ENCODE measurements around the gene PRKD2.

PRKD2 gene

DNA sequence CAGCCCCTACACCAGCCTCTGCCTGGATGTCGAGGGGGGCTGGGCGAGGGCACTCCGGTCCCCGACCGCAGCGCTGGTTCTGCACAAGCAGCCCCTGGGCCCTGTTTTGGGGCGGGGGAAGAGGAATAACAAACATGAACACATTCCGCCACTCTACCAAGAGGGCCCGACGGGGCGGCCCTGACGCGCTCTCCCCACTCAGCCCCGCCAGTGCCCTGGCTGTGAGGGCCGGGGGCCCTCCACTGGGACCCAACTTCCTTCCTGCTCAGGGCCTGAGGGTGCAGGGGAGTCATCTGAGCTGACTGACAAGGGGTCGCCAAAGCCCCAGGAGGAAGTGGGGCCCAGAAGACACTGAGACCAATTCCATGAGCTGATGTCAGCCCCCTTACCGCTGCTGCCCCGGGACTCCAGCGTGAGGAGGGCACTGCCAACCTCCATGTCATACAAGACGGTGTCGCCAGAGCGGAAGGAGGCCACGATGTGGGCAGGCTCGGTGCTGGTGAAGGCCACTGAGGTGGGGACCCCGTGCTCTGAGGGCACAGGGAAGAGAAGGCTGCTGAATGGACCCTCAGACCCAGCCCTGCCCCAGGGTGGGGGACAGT, 5.6 kb upstream of the PRKD2 start:
- no peak for ATAC-seq
- no peak for DNase-seq (ENCODE audit: low spot score in 2 of 2)
- peaks cover 49% of the 10 kb centered on the region for H3K4me1 Mint-ChIP-seq
- H3K9me3 Mint-ChIP-seq: no peaks in the 10 kb centered on the region
- H3K36me3 Mint-ChIP-seq: peaks cover 83% of the 10 kb centered on the region
- peak overlapping the region; percentile 60 for H3K27ac Mint-ChIP-seq
- H3K4me3 Mint-ChIP-seq: no peak overlapping the region

- no peak overlapping the region for H3K4me3 Mint-ChIP-seq
- ATAC-seq (no peak), DNase-seq (ENCODE audit: low spot score in 2 of 2) (no peak)
- H3K9me3 Mint-ChIP-seq: no peaks in the 10 kb centered on the region
- peaks cover 50% of the 10 kb centered on the region for H3K4me1 Mint-ChIP-seq
- H3K36me3 Mint-ChIP-seq: peaks cover 80% of the 10 kb centered on the region
- peak overlapping the region; percentile 60 for H3K27ac Mint-ChIP-seq
These were observed 5.1 kb upstream of the PRKD2 start for GRCh38 chr19:46722004-46722380.

DNA sequence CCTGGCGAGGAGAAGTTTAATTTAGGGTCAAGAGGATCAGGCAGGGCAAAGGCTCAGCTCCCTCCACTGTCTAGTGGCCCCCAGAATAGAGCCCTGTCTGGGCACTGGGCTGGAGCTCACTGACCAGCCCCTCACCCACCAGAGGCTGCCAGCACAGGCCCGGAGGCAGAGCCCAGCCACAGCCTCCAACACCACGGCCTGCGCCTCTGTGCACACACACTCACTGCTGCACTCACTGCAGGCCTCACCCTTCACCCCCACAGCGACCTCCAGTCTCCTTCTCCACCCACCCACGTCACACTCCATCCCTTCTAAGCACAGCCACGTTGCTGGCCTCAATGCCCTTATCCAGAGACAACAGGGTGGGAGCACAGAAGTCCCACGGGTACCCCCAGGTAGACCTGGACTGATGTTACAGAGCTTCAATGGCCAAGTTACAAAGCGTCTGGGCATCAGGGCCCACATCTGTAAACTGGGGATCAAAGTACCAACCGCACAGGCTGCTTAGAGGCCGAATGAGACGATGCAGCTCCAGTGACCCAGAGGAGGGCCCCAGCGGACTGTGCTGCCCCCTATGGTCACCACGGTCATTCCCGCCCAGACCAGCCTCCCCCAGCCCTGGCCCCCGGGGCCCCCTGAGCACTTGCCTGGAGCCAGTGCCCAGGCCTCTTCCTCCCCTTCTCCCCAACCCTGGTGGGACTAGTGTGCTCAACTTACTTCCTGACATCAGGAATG, 4.5 kb upstream of the PRKD2 start:
- no peak overlapping the region for H3K4me3 Mint-ChIP-seq
- DNase-seq (ENCODE audit: low spot score in 2 of 2) (no peak), ATAC-seq (no peak)
- H3K36me3 Mint-ChIP-seq: peaks cover 74% of the 10 kb centered on the region
- peak overlapping the region; percentile 87 for H3K27ac Mint-ChIP-seq
- H3K9me3 Mint-ChIP-seq: no peaks in the 10 kb centered on the region
- H3K4me1 Mint-ChIP-seq: peaks cover 50% of the 10 kb centered on the region

DNA sequence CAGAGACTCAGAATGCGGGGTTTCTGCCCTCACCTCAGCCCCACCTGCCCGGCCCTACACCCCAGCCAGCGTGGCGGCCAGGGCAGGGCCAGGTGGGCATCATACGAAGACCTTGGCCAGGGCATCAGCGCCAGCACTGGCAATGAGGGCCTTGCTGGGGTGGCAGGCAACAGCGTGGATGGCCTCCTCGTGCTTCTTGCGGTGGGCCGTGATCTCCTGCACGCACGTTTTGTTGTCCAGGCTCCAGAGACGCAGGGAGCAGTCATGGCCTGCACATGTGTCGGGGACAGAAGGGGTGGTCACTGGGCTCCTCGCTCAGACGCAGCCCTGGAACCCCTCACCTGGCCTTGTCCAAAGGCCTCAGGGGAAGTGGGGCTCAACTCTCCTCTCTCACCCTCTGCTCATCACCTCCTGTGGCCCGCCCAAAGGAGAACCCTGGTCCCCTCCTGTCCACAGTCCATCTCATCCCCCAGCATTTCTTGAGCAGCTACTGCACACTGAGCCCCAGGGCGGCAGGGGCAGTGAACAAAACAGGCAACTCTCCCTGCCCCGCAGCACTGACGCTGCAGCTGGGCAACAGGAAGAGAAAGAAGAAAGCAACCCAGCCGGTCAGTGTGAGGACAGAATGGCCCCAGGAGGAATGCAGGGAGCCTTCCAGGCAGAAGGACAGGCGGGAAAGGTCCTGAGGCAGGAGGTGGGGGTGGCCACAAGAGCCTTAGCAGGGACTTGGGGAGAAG, 3.8 kb upstream of the PRKD2 start:
- peaks cover 55% of the 10 kb centered on the region for H3K4me1 Mint-ChIP-seq
- H3K36me3 Mint-ChIP-seq: peaks cover 69% of the 10 kb centered on the region
- ATAC-seq (no peak), DNase-seq (ENCODE audit: low spot score in 2 of 2) (no peak)
- no peaks in the 10 kb centered on the region for H3K9me3 Mint-ChIP-seq
- no peak overlapping the region for H3K4me3 Mint-ChIP-seq
- H3K27ac Mint-ChIP-seq: peak overlapping the region; percentile 87

DNA sequence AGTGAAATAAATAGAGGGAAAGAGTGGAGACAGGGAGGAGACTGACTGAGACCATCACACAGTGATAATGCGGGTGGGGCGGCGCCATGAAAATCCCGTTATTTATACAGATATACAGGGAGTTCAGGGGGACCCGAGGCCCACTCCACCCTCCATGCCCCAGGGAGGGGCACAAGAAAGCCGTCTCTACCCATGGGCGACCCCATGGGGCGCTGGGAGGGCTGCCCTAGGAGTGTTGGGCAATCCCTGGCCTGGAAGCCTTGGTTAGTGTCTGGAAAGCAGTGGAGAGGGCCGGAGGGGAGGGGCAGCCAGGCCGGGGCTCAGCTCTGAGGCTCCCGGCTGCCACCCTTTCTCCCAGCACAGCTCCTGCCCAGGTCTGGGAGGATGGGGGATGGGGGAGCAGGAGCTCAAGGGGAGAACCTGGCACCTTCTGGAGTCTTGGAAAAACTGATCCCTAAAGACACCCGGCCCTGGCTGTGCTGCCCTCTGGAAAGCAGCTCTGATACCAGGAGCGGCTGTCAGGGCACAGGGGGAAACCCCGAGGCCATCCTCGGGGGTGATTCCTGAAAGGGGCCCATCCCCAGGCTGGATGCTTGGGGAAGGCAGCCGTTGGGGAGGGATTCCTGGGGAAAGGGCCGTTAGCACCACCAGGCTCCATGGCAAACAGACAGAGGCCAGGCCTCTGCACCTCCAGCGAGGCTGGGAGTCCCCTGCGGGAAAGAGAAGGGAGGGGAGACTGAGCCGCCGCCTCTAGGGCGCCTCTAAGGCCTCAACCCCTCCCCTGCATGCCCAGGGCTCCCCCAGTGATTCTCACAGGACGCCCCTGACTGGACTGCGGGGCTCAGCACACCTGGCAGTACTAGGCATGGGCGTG, 3.0 kb upstream of the PRKD2 start:
- H3K4me3 Mint-ChIP-seq: peak overlapping the region; percentile 96
- H3K36me3 Mint-ChIP-seq: peaks cover 66% of the 10 kb centered on the region
- H3K27ac Mint-ChIP-seq: no peak overlapping the region
- DNase-seq (ENCODE audit: low spot score in 2 of 2) (no peak), ATAC-seq (no peak)
- H3K4me1 Mint-ChIP-seq: peaks cover 61% of the 10 kb centered on the region
- H3K9me3 Mint-ChIP-seq: no peaks in the 10 kb centered on the region

GRCh38 chr19:46718934-46719622, 2.2 kb upstream of the PRKD2 start:
- H3K36me3 Mint-ChIP-seq: peaks cover 65% of the 10 kb centered on the region
- DNase-seq (ENCODE audit: low spot score in 2 of 2) (no peak), ATAC-seq (no peak)
- no peaks in the 10 kb centered on the region for H3K9me3 Mint-ChIP-seq
- peaks cover 66% of the 10 kb centered on the region for H3K4me1 Mint-ChIP-seq
- H3K4me3 Mint-ChIP-seq: peak overlapping the region; percentile 96
- peak overlapping the region; percentile 97 for H3K27ac Mint-ChIP-seq

GRCh38 chr19:46718157-46718933, 1.4 kb upstream of the PRKD2 start:
- peak overlapping the region; percentile 96 for H3K4me3 Mint-ChIP-seq
- H3K4me1 Mint-ChIP-seq: peaks cover 67% of the 10 kb centered on the region
- peak overlapping the region; percentile 97 for H3K27ac Mint-ChIP-seq
- peak; percentile 39 to 79 for DNase-seq (ENCODE audit: low spot score in 2 of 2)
- H3K9me3 Mint-ChIP-seq: no peaks in the 10 kb centered on the region
- ATAC-seq: peak; percentile 41
- H3K36me3 Mint-ChIP-seq: peaks cover 65% of the 10 kb centered on the region

DNA sequence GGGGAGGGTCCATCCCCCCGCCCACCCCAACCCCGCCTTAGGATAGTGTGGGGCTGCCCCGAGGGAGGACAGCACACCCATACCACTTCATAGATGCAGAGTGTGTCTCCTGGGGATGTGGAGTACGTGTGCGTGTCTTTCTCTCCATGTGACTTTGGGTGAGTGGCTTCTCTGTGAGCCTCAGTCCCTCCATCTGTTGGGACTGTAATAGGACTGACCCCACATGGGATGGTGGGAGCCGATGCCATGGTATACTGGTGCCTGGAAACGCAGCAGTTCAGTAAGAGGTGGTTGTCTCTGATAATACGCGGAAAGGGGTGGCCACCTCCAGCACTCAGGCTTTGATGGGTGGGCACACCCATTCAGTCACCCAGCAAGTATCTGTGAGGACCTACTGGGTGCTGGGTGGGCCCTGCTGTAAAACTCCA, 816 bp upstream of the PRKD2 start:
- Mint-ChIP-seq H3K36me3 (peaks cover 67% of the 10 kb centered on the region), H3K27ac (peak overlapping the region; percentile 97), H3K9me3 (no peaks in the 10 kb centered on the region), H3K4me3 (peak overlapping the region; percentile 96), H3K4me1 (peaks cover 66% of the 10 kb centered on the region)
- ATAC-seq (peak; percentile 56), DNase-seq (ENCODE audit: low spot score in 2 of 2) (peak; percentile 15 to 58)

DNA sequence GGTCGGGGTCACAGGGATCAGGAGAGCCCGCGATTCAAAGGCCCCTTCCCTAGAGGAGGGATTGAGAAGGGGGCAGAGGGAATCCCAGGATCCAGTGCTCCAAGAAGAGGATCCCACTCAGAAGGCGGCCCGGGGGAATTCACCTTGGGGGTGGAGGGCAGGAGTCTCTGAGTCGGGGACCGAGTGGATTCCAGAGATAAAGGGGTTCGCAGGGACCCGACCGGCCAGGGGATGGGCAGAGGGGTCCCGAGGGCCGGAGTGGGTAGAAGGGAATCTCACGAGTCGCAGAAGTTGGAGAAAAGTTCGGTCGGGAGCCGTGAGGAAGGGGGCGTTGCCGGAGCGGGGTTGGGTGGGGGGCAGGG, 261 bp downstream of the PRKD2 start:
- H3K4me3 Mint-ChIP-seq: peak overlapping the region; percentile 96
- H3K27ac Mint-ChIP-seq: peak overlapping the region; percentile 97
- peaks cover 60% of the 10 kb centered on the region for H3K4me1 Mint-ChIP-seq
- no peak for ATAC-seq
- peaks cover 67% of the 10 kb centered on the region for H3K36me3 Mint-ChIP-seq
- H3K9me3 Mint-ChIP-seq: no peaks in the 10 kb centered on the region
- no peak for DNase-seq (ENCODE audit: low spot score in 2 of 2)

DNA sequence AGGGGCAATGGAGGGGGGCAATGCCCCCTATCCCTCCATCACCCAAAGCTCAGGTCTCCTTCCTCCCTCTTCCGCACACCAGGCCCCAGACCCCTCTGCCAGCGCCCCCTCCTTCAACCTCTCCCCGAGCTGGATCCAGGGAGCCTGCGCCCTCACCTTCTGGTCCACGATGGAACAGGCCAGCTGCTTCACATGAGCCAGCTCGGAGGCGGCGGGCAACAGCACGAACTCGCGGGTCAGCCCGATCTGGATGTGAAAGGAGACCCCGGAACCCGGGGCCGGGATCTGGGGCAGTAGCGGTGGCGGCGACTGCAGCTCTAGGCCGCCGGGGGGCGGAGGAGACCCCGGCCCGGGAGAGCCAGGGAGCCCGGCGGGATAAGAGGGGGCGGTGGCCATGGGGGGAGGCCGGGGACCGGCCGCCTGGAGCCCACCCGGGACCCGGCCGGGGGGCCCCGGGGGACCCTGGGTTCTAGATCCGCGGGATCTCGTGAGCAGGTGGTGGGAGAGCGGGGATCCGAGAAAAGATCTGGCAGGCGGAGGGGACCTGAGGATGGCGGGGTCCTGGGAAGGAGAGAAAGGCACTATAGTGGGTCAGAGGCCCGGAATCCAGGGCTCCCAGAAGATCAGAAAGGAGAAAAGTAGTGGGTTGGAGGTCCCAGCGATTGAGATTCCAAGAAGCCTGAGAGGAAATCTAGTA, 791 bp downstream of the PRKD2 start:
- H3K9me3 Mint-ChIP-seq: no peaks in the 10 kb centered on the region
- H3K27ac Mint-ChIP-seq: peak overlapping the region; percentile 97
- H3K4me3 Mint-ChIP-seq: peak overlapping the region; percentile 96
- H3K36me3 Mint-ChIP-seq: peaks cover 67% of the 10 kb centered on the region
- peaks cover 55% of the 10 kb centered on the region for H3K4me1 Mint-ChIP-seq
- DNase-seq (ENCODE audit: low spot score in 2 of 2) (peak in 1 of 2 donors; percentile 58), ATAC-seq (no peak)

- DNase-seq (ENCODE audit: low spot score in 2 of 2): no peak
- peak overlapping the region; percentile 97 for H3K27ac Mint-ChIP-seq
- H3K4me1 Mint-ChIP-seq: peaks cover 49% of the 10 kb centered on the region
- no peak for ATAC-seq
- peaks cover 67% of the 10 kb centered on the region for H3K36me3 Mint-ChIP-seq
- no peaks in the 10 kb centered on the region for H3K9me3 Mint-ChIP-seq
- H3K4me3 Mint-ChIP-seq: peak overlapping the region; percentile 96
These were observed 1.3 kb downstream of the PRKD2 start for GRCh38 chr19:46715620-46715974.

GRCh38 chr19:46714444-46715106, 2.3 kb downstream of the PRKD2 start:
- Mint-ChIP-seq H3K36me3 (peaks cover 74% of the 10 kb centered on the region), H3K27ac (peak overlapping the region; percentile 97), H3K4me3 (peak overlapping the region; percentile 96), H3K4me1 (peaks cover 46% of the 10 kb centered on the region), H3K9me3 (no peaks in the 10 kb centered on the region)
- DNase-seq (ENCODE audit: low spot score in 2 of 2) (peak; percentile 14 to 77), ATAC-seq (peak; percentile 45)

- peaks cover 75% of the 10 kb centered on the region for H3K36me3 Mint-ChIP-seq
- peak overlapping the region; percentile 96 for H3K4me3 Mint-ChIP-seq
- ATAC-seq: peak; percentile 38
- peak; percentile 33 to 81 for DNase-seq (ENCODE audit: low spot score in 2 of 2)
- peaks cover 39% of the 10 kb centered on the region for H3K4me1 Mint-ChIP-seq
- H3K27ac Mint-ChIP-seq: peak overlapping the region; percentile 97
- H3K9me3 Mint-ChIP-seq: no peaks in the 10 kb centered on the region
These were observed 3.0 kb downstream of the PRKD2 start for GRCh38 chr19:46713781-46714443.

Data from stimulated activated effector memory CD8-positive, alpha-beta T cell treated with anti-CD3 and anti-CD28 coated beads, Interleukin-12 subunit alpha, Interleukin-12 subunit beta, amount 100 ng/mL, for 72 hours (primary cell).